Non-pigmented ciliary epithelial cell (primary cell): ENCODE measurements around the gene XAF1.
"Not testable (repeated sequence)": the region's sequence is repeated elsewhere in the genome, so short reads cannot be mapped to it uniquely, and the experiment has no call there.

Source experiments
- DNase-seq: peaks from one replicate; pipeline ENCODE4 v3.0.0-alpha.2; 2010; ENCODE audit warnings: low read depth

The XAF1 gene, protein sequence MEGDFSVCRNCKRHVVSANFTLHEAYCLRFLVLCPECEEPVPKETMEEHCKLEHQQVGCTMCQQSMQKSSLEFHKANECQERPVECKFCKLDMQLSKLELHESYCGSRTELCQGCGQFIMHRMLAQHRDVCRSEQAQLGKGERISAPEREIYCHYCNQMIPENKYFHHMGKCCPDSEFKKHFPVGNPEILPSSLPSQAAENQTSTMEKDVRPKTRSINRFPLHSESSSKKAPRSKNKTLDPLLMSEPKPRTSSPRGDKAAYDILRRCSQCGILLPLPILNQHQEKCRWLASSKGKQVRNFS

DNA sequence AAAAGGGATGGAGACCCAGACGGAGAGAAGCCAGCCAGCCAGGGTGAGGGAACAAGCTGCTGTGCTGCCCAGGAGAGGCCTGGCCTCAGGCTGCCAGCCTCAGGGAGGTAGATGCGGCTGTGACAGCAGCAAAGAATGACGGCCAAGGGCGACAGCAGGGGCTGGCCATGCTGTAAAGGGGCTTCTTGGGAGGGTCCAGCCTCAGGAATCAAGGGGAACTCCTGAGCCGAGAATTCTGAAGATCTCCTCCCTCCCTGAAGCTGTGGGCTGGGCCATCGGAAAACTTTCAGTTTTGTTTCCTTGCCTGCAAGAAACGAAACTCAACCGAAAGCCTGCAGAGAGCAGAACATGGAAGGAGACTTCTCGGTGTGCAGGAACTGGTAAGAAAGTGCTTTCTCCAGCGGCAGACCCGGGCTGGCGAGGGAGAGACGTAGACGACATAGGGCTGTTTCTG, at the start of gene XAF1:
Gene XAF1, plus strand, starts transcription at position 316 of the 454 bp plus-strand sequence. Its CDS starts 33 bp downstream, at position 349.
- DNase-seq: no peak

DNA sequence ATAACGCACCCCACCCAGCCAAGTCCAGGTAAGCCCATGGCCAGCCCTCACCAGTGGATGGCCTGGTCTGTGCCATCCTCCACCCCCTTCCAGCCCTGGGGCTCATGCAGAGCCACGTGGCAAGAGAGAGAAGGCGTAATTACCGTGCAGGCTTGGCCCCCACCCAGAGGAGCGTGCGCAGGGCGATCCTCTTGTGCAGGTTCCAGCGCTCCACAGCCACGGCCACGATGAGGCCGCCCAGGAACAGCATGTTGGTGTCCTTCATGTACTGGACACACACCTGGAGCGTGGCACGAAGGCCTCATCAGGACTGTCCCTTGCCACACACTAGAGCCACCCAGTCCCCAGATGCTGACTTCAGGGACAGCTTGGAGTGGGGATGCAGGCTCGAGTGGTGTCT, 49.3 kb upstream of the XAF1 start:
- DNase-seq: no peak

DNA sequence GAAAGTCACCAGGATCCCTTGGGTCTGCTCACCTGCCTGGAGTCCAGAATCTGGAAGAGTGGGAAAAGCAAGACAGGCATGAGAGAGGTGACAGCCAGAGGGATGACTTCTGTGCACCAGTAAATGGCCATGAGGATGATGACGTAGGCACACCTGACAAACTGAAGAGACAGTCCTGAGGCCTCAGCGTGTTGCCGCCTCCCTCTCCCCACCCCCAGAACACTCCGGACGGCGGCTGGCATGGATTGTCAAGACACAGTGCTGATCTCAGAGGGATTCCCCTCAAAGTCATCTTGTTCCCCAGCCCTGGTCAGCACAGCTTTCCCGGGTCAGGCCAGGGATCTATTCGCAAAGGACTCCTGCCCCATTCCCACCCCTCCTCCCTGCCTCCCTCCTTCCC, 48.9 kb upstream of the XAF1 start:
- DNase-seq: no peak

DNA sequence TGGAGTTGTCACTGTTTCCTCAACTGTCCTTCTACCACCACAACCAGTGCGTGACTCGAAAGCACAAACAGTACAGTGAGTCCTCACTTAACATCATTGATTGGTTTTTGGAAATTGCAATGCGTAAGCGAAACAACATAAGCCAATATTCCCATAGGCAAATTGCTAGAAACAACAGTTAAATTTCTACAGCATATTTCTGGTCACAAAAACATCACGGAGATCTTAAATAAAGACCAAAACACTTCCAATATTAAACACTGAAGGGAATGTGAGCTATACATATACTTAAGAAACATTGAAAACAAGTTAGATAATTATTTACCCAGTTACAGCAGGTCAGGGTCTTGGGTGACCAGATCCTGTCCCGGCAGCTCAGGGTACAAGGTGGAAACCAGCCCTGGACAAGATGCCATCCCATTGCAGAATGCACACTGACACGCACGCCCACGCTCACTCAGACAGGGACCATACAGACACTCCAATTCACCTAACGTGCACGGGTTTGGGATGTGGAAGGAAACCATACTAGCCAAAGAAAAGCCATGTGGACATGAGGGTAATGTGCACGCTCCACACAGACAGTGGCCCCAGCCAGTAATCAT, 47.4 kb upstream of the XAF1 start:
- DNase-seq: no peak

DNA sequence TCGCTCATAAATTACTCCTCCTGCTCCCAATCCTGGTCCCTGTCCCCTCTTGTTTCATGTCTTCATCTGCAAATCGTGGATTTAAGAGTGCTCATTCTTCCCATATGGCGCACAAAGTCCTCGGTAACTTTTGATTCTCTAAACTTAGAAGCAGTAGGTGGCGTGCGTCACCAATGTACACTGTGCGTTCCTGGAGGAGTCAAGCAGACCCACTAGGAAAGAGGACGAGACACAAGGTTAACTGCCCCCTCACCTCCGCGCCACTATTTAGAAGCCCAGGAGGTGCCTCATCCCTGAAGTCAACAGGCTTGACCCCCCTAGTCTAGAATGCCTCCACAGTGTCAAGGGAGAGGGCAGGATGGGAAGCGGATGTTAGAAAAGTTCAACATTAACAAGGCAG, 45.5 kb upstream of the XAF1 start:
- DNase-seq: no peak

DNA sequence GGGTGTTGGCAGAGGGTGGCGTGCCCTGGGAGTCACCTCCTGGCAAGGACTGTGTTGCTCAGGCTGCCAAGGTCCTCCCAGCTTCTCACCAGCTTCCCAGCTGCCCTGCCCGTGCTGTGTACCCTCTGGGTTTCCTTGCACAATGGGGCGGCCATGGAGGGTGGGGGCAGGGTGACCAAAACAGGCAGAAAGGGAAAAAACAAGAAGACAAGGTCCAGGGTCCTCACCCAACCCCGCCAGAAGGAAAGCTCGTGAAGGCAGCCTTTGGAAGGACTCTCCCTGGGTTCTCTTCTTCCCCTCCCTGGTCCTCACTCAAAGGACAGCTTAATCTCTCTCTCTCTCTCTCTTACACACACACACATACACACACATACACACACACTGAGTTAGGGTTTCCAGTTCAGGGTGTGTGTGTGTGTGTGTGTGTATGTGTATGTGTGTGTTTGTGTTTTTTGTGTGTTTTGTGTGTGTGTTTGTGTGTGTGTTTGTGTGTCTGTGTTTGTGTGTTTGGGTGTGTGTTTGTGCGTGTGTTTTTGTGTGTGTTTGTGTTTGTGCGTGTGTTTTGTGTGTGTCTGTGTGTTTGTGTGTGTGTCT, 44.7 kb upstream of the XAF1 start:
- DNase-seq: no peak

DNA sequence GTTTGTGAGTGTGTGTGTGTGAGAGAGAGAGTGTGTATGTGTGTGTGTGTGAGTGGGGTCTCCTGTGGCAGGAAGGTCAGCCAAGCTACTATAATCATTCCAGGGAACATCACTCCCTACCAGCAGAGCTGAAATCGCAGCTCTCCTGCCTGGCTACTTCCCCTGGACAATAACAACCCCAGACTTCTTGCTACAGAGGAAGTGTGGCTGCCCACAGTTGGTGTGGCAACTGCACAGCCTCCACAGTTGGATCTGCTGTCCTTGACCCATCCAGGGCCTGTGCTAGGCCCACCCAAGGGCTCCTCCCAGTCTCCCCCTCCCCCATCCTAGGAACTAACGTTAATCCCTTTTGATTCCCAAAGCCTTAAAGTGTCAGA, 44.2 kb upstream of the XAF1 start:
- DNase-seq: no peak

DNA sequence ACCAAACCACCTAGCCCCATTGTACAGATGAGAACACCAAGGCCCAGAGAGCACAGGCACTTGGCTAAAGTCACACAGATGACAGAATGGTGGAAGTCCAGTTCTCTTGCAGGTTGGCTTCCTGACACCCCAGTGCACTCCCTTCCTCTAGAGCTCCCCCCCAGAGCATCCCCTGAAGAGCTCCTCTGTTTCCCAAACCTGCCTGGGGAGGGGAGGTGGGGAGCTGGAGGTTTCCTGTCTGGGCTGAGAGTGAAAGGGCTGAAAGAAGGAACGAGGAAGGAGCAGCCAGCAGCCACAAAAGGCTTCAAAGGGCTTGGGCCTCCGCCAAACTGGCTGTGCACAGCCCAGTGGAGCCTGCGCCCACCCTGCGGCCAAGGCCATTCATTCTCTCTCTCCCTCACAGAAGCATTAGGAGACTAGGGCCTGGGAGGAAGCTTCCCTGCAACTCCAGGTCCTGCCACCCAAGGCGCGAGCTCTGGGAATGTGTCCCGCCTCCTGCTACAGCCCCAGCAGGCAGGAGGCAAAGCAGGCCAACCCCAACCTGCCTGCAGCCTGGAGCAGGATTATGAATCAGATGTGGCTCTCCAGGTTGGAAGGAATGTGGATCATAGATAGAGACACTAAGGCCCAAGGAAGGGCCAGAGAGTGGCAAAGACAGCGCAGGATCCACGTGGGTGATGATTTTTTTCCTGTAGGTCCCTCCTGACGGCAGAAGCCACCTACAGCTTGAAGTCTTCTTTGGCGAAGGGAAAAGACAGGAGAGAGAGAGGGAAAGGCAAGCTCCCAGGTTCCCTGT, 43.6 kb upstream of the XAF1 start:
- no peak for DNase-seq

DNA sequence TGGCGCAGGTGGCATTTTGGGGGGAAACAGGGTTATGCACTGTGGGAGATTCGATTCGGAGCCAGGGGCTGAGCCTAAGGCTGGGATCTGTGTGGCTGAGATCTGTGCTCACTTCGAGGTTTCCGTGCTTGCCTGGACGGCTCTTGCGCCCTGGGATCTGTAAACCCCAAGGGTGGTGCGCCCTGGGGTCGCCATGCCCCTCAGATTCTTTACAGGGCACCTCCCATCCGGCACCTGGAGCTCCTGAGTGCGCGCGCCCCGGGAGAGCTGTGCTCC, 43.1 kb upstream of the XAF1 start:
- DNase-seq: no peak

DNA sequence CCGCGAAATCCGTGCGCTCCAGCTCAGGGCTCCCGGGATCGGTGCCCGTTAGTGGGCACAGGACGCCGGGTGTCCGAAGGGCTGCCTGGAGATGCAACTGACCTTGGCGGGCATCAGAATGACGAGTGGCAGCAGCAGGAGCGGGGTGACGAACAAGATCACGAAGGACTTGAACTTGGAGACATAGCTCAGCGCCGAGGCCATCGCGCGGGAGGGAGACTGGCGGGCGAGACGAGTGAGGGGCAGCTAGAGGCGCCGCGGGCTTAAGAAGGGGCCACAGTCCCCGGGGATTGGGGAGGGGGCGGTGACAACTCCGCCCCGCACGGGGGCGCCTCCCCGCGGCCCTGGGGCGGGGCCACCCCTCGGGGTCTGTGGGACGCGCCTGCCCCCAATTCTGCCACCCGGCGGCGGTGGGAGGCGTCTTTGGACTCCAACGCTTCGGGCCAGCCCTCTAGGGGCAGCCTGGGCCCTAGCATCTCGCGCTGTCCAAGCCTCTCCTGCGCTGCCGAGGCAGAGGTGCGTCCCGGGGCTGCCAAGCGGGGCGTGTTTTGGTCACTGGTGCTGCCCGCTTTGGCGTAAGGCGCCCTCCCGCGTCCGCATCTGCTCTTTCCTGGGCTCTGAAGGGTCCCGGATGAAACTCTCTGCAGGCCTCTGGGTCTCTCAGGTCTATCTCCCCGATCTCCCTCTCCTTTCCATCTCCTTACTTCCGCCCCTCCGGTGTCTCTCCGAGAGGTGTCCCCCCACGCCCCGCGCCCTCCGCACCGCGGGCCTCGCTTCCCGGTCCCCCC, 42.5 kb upstream of the XAF1 start, which contains the start of gene SLC13A5:
Gene SLC13A5, minus strand, starts transcription at position 240 of the 788 bp plus-strand sequence. Its CDS starts 36 bp downstream, at position 204.
- no peak for DNase-seq

DNA sequence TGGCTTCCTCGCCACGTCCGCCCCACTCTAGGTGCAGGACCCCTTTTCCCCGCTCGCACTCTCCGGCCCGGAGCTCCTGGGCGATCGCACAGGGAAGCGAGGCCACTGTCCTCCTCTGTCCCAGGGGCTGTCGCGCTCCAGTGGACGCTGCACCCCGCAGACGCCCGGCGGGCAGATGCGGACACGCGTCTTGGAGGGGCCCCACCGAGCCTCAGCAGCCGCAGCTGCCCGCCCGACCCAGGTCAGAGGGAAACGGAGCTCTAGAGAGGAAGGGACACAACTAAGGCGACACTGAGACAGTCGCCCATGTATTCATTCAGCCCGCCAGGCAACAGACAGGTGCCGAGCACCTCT, 42.0 kb upstream of the XAF1 start:
- no peak for DNase-seq

DNA sequence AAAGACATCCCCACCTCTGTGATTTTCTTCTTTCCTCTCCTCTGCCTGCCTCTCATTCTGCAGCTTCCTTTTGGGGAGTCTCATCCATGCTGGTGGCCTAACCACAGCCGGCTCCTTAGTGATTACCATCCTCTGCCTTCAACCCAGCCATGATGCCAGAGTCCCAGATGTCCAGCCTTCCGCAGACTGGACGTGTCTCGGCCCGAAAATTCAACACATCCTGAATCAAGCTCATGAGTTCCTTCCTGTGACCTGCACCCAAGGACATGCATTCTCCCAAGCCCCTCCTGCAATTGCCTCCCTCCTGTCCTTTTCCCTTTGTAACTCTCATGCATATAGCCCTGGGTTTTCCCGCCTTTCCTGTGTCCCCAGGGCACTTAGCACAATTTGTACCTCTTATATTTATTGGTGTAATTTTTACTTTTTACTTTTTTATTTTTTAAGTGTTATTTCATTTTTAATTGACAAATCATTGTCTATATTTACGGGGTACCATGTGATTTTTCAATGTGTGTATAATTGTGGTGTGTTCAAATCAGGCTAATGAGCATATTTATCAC, 41.5 kb upstream of the XAF1 start:
- DNase-seq: no peak

DNA sequence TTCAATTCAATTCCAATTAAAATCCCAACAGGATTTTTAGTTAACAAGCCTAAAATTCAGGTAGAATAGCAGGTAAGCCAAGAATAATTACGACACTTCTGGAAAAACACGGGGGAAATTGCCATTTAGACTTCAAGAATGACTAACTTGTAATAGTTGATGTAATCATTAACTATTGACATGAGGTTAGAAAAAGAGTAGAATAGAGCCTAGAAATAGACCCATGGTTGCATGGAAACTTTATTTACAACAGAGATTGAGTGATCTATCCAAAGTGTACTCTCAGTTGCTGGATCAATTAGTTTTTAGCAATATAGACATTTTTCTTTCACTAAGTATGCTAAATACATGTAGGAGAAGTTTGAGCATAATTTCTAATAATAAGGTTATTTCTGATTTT, 39.1 kb upstream of the XAF1 start:
- no peak for DNase-seq

DNA sequence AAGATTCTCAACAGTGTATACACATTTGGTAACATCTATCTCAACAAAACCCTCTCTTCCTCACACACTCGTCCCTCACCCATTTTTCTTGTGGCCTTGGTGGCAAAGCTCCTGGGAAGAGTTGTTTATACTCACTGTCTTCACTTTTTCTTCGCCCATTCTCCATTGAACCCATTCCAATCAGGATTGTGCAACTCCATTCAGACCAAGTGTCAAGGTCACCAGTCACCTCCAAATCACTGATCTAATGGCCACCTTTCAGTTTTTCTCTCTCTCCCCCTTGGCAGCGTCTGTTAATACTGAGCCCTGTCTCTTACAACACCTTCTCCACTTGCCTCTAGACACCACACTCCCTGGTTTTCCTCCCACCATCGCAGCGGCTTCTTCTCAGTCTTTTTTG, 34.1 kb upstream of the XAF1 start:
- no peak for DNase-seq

DNA sequence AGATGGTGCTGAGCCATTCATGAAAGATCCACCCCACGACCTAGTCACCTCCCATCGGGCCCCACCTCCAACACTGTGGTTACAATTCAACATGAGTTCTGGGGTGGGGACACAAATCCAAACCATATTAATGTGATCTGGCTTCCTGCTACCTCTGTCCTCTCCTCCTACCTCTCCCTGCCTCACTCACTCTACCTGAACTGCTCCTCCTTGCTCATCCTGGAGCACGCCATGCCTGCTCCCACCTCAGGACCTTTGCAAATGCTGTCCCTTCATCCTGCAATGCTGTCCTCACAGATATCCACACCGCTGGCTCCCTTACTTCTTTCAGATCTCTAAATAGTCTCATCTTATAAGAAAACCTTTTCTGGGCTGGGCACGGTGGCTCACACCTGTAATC, 31.8 kb upstream of the XAF1 start:
- DNase-seq: no peak

DNA sequence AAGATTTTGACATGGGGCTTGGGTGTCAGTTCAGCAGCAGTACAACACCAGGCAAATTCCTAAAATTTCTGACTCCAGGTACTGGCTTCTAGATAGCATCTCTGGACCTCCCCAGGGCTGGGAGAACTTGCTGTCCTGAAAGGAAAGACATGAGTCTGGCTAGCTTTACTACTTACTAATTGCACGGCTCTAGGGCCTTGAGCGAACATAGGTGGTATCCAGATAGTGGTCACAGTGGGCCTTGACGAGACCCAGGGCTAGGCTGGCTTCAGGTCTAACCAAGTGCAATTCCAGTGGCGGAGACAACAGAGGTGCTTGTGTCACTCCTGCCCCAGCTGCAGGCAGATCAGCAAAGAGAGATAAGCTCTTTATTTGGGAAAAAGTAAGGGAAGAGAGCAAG, 26.3 kb upstream of the XAF1 start:
- DNase-seq: no peak

DNA sequence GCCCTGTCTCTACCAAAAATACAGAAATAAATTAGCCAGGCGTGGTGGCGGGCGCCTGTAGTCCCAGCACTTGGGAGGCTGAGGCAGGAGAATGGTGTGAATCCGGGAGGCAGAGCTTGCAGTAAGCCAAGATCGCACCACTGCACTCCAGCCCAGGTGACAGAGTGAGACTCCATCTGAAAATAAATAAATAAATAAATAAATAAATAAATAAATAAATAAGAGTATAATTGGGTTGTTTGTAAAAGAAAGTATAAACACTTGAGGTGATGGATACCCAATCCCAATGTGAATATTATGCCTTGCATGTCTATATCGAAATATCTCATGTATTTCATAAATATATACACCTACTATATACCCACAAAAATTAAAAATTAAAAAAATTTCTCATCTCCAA, 9.2 kb upstream of the XAF1 start:
- not testable (repeated sequence) for DNase-seq

DNA sequence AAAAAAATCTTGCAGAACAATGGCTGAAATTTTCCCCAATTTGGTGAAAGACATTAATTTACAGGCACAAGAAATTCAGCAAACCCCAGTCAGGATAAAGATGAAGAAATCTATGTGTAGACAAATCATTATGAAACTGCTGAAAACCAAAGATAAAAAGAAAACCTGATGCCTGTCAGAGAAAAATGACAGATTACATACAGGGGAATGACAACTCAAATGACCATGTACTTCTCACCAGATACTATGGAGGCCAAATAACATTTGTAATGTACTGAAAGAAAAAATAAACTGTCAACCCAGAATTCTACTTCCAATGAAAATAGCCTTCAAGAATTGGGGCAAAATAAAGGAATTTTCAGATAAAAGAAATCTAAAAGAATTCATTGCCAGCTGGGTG, 7.2 kb upstream of the XAF1 start:
- no peak for DNase-seq

DNA sequence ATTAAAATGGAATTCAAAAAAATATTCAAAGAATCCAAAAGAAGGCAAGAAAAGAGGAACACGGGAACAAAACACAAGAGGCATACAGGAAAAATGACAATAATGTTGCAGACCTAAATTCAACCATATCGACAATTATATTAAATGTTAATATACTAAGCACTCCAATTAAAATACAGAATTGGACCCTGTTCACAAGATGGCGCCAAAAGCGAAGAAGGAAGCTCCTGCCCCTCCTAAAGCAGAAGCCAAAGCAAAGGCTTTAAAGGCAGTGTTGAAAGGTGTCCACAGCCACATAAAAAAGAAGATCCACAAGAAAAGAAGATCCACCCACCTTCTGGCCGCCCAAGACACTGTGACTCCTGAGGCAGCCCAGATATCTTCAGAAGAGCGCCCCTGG, 6.3 kb upstream of the XAF1 start:
- DNase-seq: no peak

DNA sequence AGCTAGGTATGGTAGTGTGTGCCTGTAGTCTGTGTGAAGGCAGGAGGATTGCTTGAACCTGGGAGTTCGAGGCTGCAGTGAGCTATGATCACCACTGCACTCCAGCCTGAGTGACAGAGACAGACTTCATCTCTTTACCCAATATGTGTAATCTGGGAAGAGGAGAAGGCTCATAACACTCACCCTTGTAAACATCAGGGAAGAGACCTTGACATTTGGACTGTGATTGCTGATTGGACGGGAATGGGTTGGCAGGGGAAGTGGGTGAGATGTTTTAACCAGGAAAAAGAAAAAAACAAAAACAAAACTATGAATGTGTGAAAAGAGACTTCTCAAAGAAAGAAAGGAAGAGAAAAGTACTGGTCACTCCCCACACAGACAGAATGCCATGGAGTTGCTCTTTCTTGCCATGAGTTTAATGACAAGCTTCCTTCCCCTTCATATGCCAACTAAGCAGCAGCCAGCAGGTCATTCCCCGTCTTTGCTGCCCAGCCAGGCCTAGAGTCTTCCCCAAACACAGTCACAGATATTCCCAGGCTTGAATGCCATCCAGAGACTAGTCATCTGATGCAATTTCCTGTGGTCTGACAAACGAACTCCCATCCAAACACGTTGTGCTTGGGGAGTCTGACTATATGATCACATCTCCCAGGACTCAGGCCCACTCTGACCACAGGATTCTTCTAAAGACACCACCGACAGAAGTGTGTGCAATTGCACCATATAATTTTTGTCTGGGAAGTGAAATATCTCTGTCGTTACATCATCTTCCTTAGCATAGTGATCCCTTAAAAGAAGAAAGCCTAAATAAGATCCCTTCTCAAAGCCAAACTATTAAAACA, 3.6 kb upstream of the XAF1 start:
- peak; percentile 100 for DNase-seq

DNA sequence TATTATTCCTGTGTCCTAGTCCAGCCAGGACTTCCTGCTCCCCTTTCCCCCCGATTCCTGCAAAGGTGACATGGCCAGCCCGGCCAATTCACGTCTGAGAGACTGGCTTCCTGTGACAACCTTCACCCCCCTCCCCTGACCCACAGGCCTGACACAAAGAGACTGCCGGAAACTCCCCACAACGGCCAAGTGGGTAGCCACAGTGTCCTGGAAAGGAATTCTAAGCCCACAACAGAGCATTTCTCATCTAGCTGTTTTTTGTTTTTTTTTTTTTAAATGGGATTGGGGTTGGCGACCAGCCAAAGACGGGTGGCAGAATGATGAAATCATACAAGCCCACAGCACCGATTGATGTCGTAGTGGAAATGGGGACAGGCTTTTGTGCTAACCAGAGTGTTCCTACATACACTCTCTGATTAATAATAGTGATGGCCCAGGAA, 2.8 kb upstream of the XAF1 start:
- peak; percentile 73 for DNase-seq
